Smooth muscle cell (in vitro differentiated cells): Measurements from ENCODE around the gene XDH. TPM values are rescaled to one million over a fixed set of nuclear protein-coding genes. Genes with fewer than 3 reads are reported as not detected.

Experiments
- DNase-seq: peaks from one replicate; lab custom pipeline; 2025; ENCODE audit not compliant: unreplicated experiment; lab: John Stamatoyannopoulos, UW
- H2AFZ ChIP-seq: fragments of 200-600 bp; sonication (generic); 2 replicates; pipeline ENCODE4 v1.6.0; 2016; ENCODE audit warnings: antibody characterized with exemption, low read depth, mild to moderate bottlenecking
- H3F3A ChIP-seq: fragments of 200-600 bp; sonication (generic); 2 replicates; pipeline ENCODE4 v1.6.0; 2017; ENCODE audit warnings: antibody characterized with exemption, low read depth
- H3K27ac ChIP-seq: fragments of 200-600 bp; sonication (generic); 2 replicates; pipeline ENCODE4 v1.5.1; 2016; ENCODE audit warnings: low read depth, mild to moderate bottlenecking
- H3K27me3 ChIP-seq: fragments of 200-600 bp; sonication (generic); 2 replicates; pipeline ENCODE4 v1.6.1; 2016; ENCODE audit warnings: low read depth, mild to moderate bottlenecking
- H3K36me3 ChIP-seq: fragments of 200-600 bp; sonication (generic); 2 replicates; pipeline ENCODE4 v1.5.1; 2016; ENCODE audit warnings: low read depth
- H3K4me1 ChIP-seq: fragments of 200-600 bp; sonication (generic); 2 replicates; pipeline ENCODE4 v1.5.1; 2016; ENCODE audit warnings: low read depth
- H3K4me2 ChIP-seq: fragments of 200-600 bp; sonication (generic); 2 replicates; pipeline ENCODE4 v1.6.0; 2016; ENCODE audit warnings: mild to moderate bottlenecking
- H3K4me3 ChIP-seq: fragments of 200-600 bp; sonication (generic); 2 replicates; pipeline ENCODE4 v1.5.1; 2016; ENCODE audit warnings: mild to moderate bottlenecking
- H3K79me2 ChIP-seq: fragments of 200-600 bp; sonication (generic); 2 replicates; pipeline ENCODE4 v1.6.0; 2016; ENCODE audit warnings: low read depth, mild to moderate bottlenecking
- H3K9ac ChIP-seq: fragments of 200-600 bp; sonication (generic); 2 replicates; pipeline ENCODE4 v1.6.0; 2016; ENCODE audit warnings: low read depth
- H3K9me3 ChIP-seq: fragments of 200-600 bp; sonication (generic); replicated peaks from 2 replicates; pipeline ENCODE4 v1.5.1; 2016; ENCODE audit warnings: low read depth
- H4K20me1 ChIP-seq: fragments of 200-600 bp; sonication (generic); 2 replicates; pipeline ENCODE4 v1.6.0; 2016; ENCODE audit warnings: low read depth
- CTCF ChIP-seq: fragments of 200-600 bp; sonication (generic); IDR thresholded peaks from 2 replicates; pipeline ENCODE4 v1.5.1; 2017; ENCODE audit warnings: borderline replicate concordance, mild to moderate bottlenecking, antibody characterized with exemption; ENCODE audit not compliant: insufficient read depth, poor library complexity, severe bottlenecking
- WGBS: methylation state at CpG from one replicate; pipeline ENCODE4 v1.1.7; 2016; ENCODE audit warnings: low lambda C conversion rate; 5-methylcytosine and 5-hydroxymethylcytosine counted together
- polyA plus RNA-seq: library from polyadenylated mRNA; unstranded; fragments of >200 nt; fragmentation: Nextera tagmentation; extraction: Ambion mirVana; gene quantifications from 2 replicates; pipeline ENCODE4 v1.2.1, GENCODE V29; 2016
- total RNA-seq: library from RNA; depleted of rRNA; stranded (reverse); fragments of >200 nt; gene quantifications from 2 replicates; pipeline ENCODE4 v1.2.3, GENCODE V29; 2014

XDH gene
- total and polyA plus RNA-seq, 2 experiments from 2014 or later = 0.37 to 6.1 TPM

DNA sequence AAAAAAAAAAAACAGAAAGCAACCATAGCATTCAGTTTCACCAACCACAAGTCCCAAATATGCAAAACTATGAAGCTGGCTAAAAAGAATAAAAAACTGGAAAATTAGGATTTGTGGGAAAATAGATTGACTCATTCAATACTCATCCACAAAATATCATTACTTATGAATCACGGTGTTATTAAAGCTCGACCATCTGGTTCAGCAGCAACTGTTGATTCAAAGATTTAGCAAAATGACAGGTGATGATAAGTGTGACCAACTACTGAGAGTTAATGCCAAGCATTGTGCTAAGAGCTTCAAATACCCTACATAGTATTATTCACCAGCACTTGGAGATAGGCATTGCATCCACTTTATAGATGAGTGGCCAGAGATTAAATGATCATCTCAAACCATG is 26.2 kb upstream of the XDH start:
- Histone ChIP-seq H3K4me1 (no peaks in the 10 kb centered on the region), H3K4me3 (no peak overlapping the region), H3K9me3 (no peaks in the 10 kb centered on the region), H3K27ac (no peak overlapping the region), H4K20me1 (no peaks in the 10 kb centered on the region), H3K27me3 (no peaks in the 10 kb centered on the region), H3K36me3 (no peaks in the 10 kb centered on the region), H3K9ac (no peak overlapping the region), H2AFZ (no peak overlapping the region), H3K79me2 (no peaks in the 10 kb centered on the region), H3F3A (no peaks in the 10 kb centered on the region), H3K4me2 (no peak overlapping the region)
- TF ChIP-seq CTCF = no peak
- 44% methylated on average over 2 of the region's 2 CpGs for WGBS
- no peak for DNase-seq

GRCh38 chr2:31434911-31435310 is 20.4 kb upstream of the XDH start:
- TF ChIP-seq CTCF = no peak
- Histone ChIP-seq H3K79me2 (no peaks in the 10 kb centered on the region), H4K20me1 (no peaks in the 10 kb centered on the region), H3K9ac (no peak overlapping the region), H3K4me3 (no peak overlapping the region), H3K27me3 (no peaks in the 10 kb centered on the region), H3F3A (no peaks in the 10 kb centered on the region), H2AFZ (no peak overlapping the region), H3K36me3 (no peaks in the 10 kb centered on the region), H3K27ac (no peak overlapping the region), H3K4me1 (no peaks in the 10 kb centered on the region), H3K4me2 (no peak overlapping the region), H3K9me3 (no peaks in the 10 kb centered on the region)
- DNase-seq = no peak
- WGBS = 67% methylated on average over 3 of the region's 3 CpGs

DNA sequence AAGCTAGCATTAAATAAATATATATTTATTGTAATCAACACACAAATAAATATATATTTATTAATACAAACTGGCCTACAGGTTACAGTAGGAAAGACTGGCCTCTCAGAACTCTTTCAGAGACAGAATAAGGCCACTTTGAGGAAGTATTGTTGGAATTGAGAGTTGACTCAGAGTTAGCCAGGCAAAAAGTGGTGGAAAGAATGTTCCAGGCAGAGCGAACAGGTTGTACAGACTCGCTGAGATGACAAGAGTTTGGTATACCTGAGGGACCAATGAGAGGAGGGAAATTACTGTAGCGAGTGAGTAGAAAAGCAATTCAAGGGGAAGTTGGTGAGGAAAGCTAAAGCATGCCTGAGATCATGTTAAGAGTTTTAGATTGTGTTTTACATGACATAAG is 19.0 kb upstream of the XDH start:
- Histone ChIP-seq H3K4me3 (no peak overlapping the region), H3K79me2 (no peaks in the 10 kb centered on the region), H3K27me3 (no peaks in the 10 kb centered on the region), H2AFZ (no peak overlapping the region), H3K4me2 (no peak overlapping the region), H4K20me1 (no peaks in the 10 kb centered on the region), H3K36me3 (no peaks in the 10 kb centered on the region), H3K27ac (no peak overlapping the region), H3K4me1 (no peaks in the 10 kb centered on the region), H3K9ac (no peak overlapping the region), H3K9me3 (no peaks in the 10 kb centered on the region), H3F3A (no peaks in the 10 kb centered on the region)
- no peak for TF ChIP-seq CTCF
- WGBS = 92% methylated on average over 3 of the region's 3 CpGs
- no peak for DNase-seq

DNA sequence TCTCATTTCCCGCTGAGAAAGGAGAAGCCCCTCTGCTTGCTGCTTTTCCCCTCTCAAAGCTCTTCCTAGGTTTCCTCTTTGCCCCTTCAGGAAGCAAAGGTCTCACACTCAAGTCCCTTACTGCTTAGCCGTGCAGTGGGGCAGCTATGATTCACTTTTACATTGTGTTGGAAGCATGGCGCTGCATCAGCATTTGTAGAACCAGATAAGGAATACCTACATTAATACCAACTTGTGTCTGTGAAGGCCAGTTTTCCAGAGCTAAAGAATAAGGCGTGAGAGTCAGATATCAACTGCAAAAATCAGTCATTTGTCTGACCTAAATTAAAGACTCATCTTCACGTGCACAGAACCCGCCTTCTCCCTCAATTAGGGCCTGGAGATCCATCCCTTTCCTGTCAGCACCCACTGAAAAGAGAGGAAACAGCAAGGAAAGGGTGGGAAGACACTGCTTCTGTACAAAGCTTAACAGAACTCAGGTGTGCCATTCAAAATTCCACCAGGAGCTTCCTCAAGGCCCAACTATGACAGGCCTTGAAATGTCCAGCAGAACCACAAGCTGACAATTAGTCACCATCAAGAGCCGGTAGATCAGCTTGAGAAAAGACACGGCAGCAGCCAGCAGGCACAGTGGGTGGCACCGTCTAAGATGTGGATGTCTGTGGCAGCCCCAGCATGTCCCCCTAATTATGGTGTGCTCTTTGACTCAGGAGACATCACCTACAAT is 16.1 kb upstream of the XDH start:
- Histone ChIP-seq H3K9me3 (no peaks in the 10 kb centered on the region), H4K20me1 (no peaks in the 10 kb centered on the region), H3K36me3 (no peaks in the 10 kb centered on the region), H3K4me1 (no peaks in the 10 kb centered on the region), H3K27me3 (no peaks in the 10 kb centered on the region), H3K4me2 (no peak overlapping the region), H3F3A (no peaks in the 10 kb centered on the region), H2AFZ (no peak overlapping the region), H3K79me2 (no peaks in the 10 kb centered on the region), H3K27ac (no peak overlapping the region), H3K9ac (no peak overlapping the region), H3K4me3 (no peak overlapping the region)
- WGBS = 82% methylated on average over 9 of the region's 9 CpGs
- no peak for TF ChIP-seq CTCF
- DNase-seq = no peak
